Activated CD8-positive, alpha-beta memory T cell treated with anti-CD3 and anti-CD28 coated beads, Interleukin-2, amount 50 U/mL, for 4 hours (primary cell): ENCODE measurements around the gene PAK1.
"Not testable (repeated sequence)": the region's sequence is repeated elsewhere in the genome, so short reads cannot be mapped to it uniquely, and the experiment has no call there.

Source experiments
- DNase-seq: peaks from one replicate; pipeline ENCODE4 v3.0.0-alpha.2; 2020

The PAK1 gene

GRCh38 chr11:77473801-77474683 lies at the start of gene PAK1:
TSS of gene PAK1 (minus strand) at chr11:77474094. CDS start at chr11:77392520, 81,574 bp downstream.
- DNase-seq = peak; percentile 92

GRCh38 chr11:77522215-77522614 lies 48.3 kb upstream of the PAK1 start:
- DNase-seq = no peak

- DNase-seq = no peak
Observed at GRCh38 chr11:77519847-77520246, 46.0 kb upstream of the PAK1 start.

- DNase-seq = no peak
Observed at GRCh38 chr11:77518471-77518870, 44.6 kb upstream of the PAK1 start.

GRCh38 chr11:77517753-77518152 lies 43.9 kb upstream of the PAK1 start:
- DNase-seq = no peak

- DNase-seq = no peak
Observed at GRCh38 chr11:77517226-77517625, 43.3 kb upstream of the PAK1 start.

- no peak for DNase-seq
Observed at GRCh38 chr11:77515483-77515882, 41.6 kb upstream of the PAK1 start.

- DNase-seq = no peak
Observed at GRCh38 chr11:77515063-77515462, 41.2 kb upstream of the PAK1 start.

- no peak for DNase-seq
Observed at GRCh38 chr11:77512092-77512491, 38.2 kb upstream of the PAK1 start.

GRCh38 chr11:77510851-77511250 lies 37.0 kb upstream of the PAK1 start:
- DNase-seq = no peak

- no peak for DNase-seq
Observed at GRCh38 chr11:77510095-77510494, 36.2 kb upstream of the PAK1 start.

GRCh38 chr11:77508019-77508418 lies 34.1 kb upstream of the PAK1 start:
- DNase-seq = no peak

- no peak for DNase-seq
Observed at GRCh38 chr11:77506857-77507256, 33.0 kb upstream of the PAK1 start.

- no peak for DNase-seq
Observed at GRCh38 chr11:77505956-77506355, 32.1 kb upstream of the PAK1 start.

- DNase-seq = no peak
Observed at GRCh38 chr11:77503006-77503405, 29.1 kb upstream of the PAK1 start.

- DNase-seq = no peak
Observed at GRCh38 chr11:77502346-77502905, 28.5 kb upstream of the PAK1 start.

GRCh38 chr11:77501758-77502157 lies 27.9 kb upstream of the PAK1 start:
- DNase-seq = no peak

- no peak for DNase-seq
Observed at GRCh38 chr11:77497368-77497767, 23.5 kb upstream of the PAK1 start.

- no peak for DNase-seq
Observed at GRCh38 chr11:77495526-77495925, 21.6 kb upstream of the PAK1 start.

- DNase-seq = not testable (repeated sequence)
Observed at GRCh38 chr11:77490035-77490434, 16.1 kb upstream of the PAK1 start.

- no peak for DNase-seq
Observed at GRCh38 chr11:77487790-77488189, 13.9 kb upstream of the PAK1 start.

GRCh38 chr11:77479746-77480352 lies 6.0 kb upstream of the PAK1 start:
- no peak for DNase-seq

GRCh38 chr11:77475206-77475605 lies 1.3 kb upstream of the PAK1 start:
- DNase-seq = no peak

- DNase-seq = no peak
Observed at GRCh38 chr11:77474684-77475060, 778 bp upstream of the PAK1 start.
